GM21737 (cell line): ENCODE data around the gene KCNC4.

Experiments used
- ATAC-seq: cut with Tn5 transposase; IDR thresholded peaks from one replicate; pipeline ENCODE4 v1.9.1; 2021; ENCODE audit warnings: mild to moderate bottlenecking, moderate library complexity; ENCODE audit not compliant: unreplicated experiment

Gene KCNC4

GRCh38 chr1:110209715-110210603 is at the start of gene KCNC4:
TSS of gene KCNC4 (plus strand) at chr1:110210314. CDS start at chr1:110211500, 1,186 bp downstream.
- peak; percentile 76 for ATAC-seq

- ATAC-seq: no peak
Measured at GRCh38 chr1:110160538-110161100, 49.5 kb upstream of the KCNC4 start.

GRCh38 chr1:110161165-110161564 is 48.9 kb upstream of the KCNC4 start:
- ATAC-seq: no peak

- ATAC-seq: no peak
Measured at GRCh38 chr1:110161849-110162248, 48.3 kb upstream of the KCNC4 start.

GRCh38 chr1:110163591-110163990 is 46.5 kb upstream of the KCNC4 start:
- no peak for ATAC-seq

- ATAC-seq: no peak
Measured at GRCh38 chr1:110164725-110165350, 45.3 kb upstream of the KCNC4 start.

- no peak for ATAC-seq
Measured at GRCh38 chr1:110165761-110166231, 44.3 kb upstream of the KCNC4 start.

GRCh38 chr1:110166861-110167260 is 43.3 kb upstream of the KCNC4 start:
- ATAC-seq: no peak

GRCh38 chr1:110170766-110171733 is 39.1 kb upstream of the KCNC4 start:
- no peak for ATAC-seq

- ATAC-seq: no peak
Measured at GRCh38 chr1:110172001-110172400, 38.1 kb upstream of the KCNC4 start.

- ATAC-seq: no peak
Measured at GRCh38 chr1:110173466-110174105, 36.5 kb upstream of the KCNC4 start.

GRCh38 chr1:110174961-110175360 is 35.2 kb upstream of the KCNC4 start:
- ATAC-seq: no peak

GRCh38 chr1:110176299-110176956 is 33.7 kb upstream of the KCNC4 start:
- no peak for ATAC-seq

GRCh38 chr1:110177775-110178174 is 32.3 kb upstream of the KCNC4 start:
- ATAC-seq: no peak

GRCh38 chr1:110183642-110184167 is 26.4 kb upstream of the KCNC4 start:
- ATAC-seq: no peak

- no peak for ATAC-seq
Measured at GRCh38 chr1:110184446-110184845, 25.7 kb upstream of the KCNC4 start.

- ATAC-seq: no peak
Measured at GRCh38 chr1:110185181-110185580, 24.9 kb upstream of the KCNC4 start.

- ATAC-seq: no peak
Measured at GRCh38 chr1:110186558-110186957, 23.6 kb upstream of the KCNC4 start.

- ATAC-seq: no peak
Measured at GRCh38 chr1:110187139-110187890, 22.8 kb upstream of the KCNC4 start.
